HUES48 (cell line): ENCODE measurements around the gene HOXB8.

ENCODE experiments used
- H3K27ac ChIP-seq: one replicate; pipeline ENCODE4 v1.7.0; 2013; ENCODE audit warnings: low read depth, low read length, inconsistent platforms
- H3K27me3 ChIP-seq: 2 replicates; pipeline ENCODE4 v1.6.1; 2013; ENCODE audit warnings: mild to moderate bottlenecking, low read length; ENCODE audit not compliant: control insufficient read depth, insufficient read depth
- H3K36me3 ChIP-seq: 2 replicates; pipeline ENCODE4 v1.6.1; 2013; ENCODE audit warnings: low read length; ENCODE audit not compliant: control insufficient read depth, insufficient read depth
- H3K4me1 ChIP-seq: 2 replicates; pipeline ENCODE4 v1.6.1; 2013; ENCODE audit warnings: mild to moderate bottlenecking, low read length; ENCODE audit not compliant: control insufficient read depth, insufficient read depth
- H3K4me3 ChIP-seq: 2 replicates; pipeline ENCODE4 v1.5.1; 2013; ENCODE audit warnings: mild to moderate bottlenecking, low read depth, low read length
- H3K9ac ChIP-seq: 2 replicates; pipeline ENCODE4 v1.6.1; 2013; ENCODE audit warnings: mild to moderate bottlenecking, low read depth, low read length, moderate library complexity
- H3K9me3 ChIP-seq: 2 replicates; pipeline ENCODE4 v1.6.1; 2013; ENCODE audit warnings: low read length; ENCODE audit not compliant: control insufficient read depth, insufficient read depth

The HOXB8 gene

DNA sequence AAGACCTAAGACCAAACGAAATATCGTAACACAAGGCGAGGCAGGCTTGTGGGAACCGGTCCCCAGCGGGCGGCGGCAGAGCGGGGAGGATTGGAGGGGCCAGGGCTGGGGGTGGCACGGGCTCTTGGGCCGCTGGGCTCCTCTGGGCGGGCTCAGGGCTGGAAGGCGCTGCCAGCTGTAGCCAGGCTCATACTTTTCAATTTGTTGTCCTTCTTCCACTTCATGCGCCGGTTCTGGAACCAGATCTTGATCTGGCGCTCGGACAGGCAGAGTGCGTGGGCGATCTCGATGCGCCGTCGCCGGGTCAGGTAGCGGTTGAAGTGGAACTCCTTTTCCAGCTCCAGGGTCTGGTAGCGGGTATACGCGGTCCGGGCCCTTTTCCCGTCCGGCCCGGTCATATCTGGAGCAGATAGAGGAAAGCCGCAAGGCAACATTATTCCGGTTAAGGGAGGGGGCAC, 23.0 kb downstream of the HOXB8 start:
- no peak overlapping the region for H3K9ac ChIP-seq
- peaks cover 9% of the 10 kb centered on the region for H3K4me1 ChIP-seq
- no peak overlapping the region for H3K27ac ChIP-seq
- H3K4me3 ChIP-seq: no peak overlapping the region
- peaks cover 100% of the 10 kb centered on the region for H3K27me3 ChIP-seq
- no peaks in the 10 kb centered on the region for H3K9me3 ChIP-seq
- H3K36me3 ChIP-seq: no peaks in the 10 kb centered on the region

GRCh38 chr17:48591255-48592056, 23.6 kb downstream of the HOXB8 start:
- Histone ChIP-seq H3K9ac (no peak overlapping the region), H3K36me3 (no peaks in the 10 kb centered on the region), H3K9me3 (no peaks in the 10 kb centered on the region), H3K27me3 (peaks cover 100% of the 10 kb centered on the region), H3K4me3 (no peak overlapping the region), H3K4me1 (peaks cover 9% of the 10 kb centered on the region), H3K27ac (no peak overlapping the region)

- Histone ChIP-seq H3K4me3 (no peak overlapping the region), H3K9me3 (no peaks in the 10 kb centered on the region), H3K9ac (no peak overlapping the region), H3K27me3 (peaks cover 100% of the 10 kb centered on the region), H3K36me3 (no peaks in the 10 kb centered on the region), H3K27ac (no peak overlapping the region), H3K4me1 (peaks cover 9% of the 10 kb centered on the region)
These were observed 24.4 kb downstream of the HOXB8 start for GRCh38 chr17:48590607-48591161.

DNA sequence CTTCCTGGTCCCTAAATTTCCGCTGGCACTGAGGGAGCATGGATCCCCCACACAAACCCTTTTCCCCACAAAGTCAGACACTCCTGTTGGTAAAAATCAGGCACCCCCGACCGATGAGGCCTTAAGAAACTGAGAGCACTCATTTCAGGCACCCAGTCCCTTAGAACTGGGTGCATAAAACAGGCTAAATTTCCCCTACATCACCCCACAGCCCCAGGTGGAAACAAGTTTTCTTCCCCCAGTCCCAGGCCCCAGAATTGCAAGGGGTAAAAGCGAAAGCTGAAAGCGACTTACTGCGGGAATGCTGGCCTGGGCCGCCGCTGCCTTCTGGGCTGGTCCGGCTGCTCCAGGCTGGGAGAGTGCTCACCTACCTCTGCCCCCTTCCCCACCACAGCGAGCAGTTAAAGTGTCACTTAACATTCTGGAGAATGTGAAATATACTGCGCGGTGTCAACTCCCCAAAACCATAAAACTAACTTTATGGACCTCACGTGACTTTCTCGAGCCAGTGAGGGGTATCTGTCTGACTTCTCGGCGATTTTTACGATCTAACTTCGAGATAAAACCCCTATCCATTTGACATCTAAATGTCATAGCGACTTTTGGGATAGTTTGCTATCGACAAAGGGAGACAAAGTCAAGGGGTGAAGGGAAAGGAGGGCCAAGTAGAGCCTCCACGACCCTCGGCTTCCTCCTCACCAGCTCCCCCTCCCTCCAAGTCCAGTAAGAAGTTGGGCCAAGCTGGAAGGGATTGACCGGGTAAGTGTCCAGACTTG, 25.1 kb downstream of the HOXB8 start, which contains the start of gene HOXB3:
Gene HOXB3, minus strand, starts transcription at position 411 of the 776 bp plus-strand sequence. CDS start 37,767 bp downstream, outside the sequence.
- Histone ChIP-seq H3K27ac (no peak within 1 kb of the TSS), H3K4me3 (no peak within 1 kb of the TSS), H3K36me3 (no peaks in the 10 kb centered on the region), H3K9ac (no peak within 1 kb of the TSS), H3K9me3 (no peaks in the 10 kb centered on the region), H3K4me1 (peaks cover 9% of the 10 kb centered on the region), H3K27me3 (peaks cover 100% of the 10 kb centered on the region)

GRCh38 chr17:48589060-48589830, 25.8 kb downstream of the HOXB8 start:
- Histone ChIP-seq H3K9ac (no peak overlapping the region), H3K9me3 (no peaks in the 10 kb centered on the region), H3K27me3 (peaks cover 100% of the 10 kb centered on the region), H3K4me3 (no peak overlapping the region), H3K36me3 (no peaks in the 10 kb centered on the region), H3K27ac (no peak overlapping the region), H3K4me1 (peaks cover 5% of the 10 kb centered on the region)

- Histone ChIP-seq H3K4me3 (no peak overlapping the region), H3K27ac (no peak overlapping the region), H3K4me1 (0 out of 2 replicates have a peak, but pooled peaks cover 2% of the 10 kb centered on the region), H3K9ac (no peak overlapping the region), H3K27me3 (peaks cover 100% of the 10 kb centered on the region), H3K9me3 (no peaks in the 10 kb centered on the region), H3K36me3 (no peaks in the 10 kb centered on the region)
These were observed 26.6 kb downstream of the HOXB8 start for GRCh38 chr17:48588528-48588927.

DNA sequence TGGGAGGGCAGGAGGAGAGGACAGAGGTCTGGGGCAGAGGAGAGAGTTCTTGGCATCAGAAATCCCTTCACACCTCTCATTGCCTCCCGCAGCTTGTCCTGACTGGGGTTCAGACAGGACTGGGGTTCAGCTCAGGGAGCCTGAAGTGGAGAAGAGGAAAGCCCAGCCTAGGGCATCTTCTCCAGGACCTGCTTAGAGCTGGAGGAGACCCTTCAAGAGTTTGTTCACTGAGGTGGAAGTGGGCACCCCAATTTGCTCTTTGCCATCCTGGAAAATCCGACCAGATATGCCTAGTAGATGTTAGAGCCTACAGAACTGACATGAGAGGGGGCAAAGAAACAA, 27.0 kb downstream of the HOXB8 start:
- no peak overlapping the region for H3K9ac ChIP-seq
- H3K27ac ChIP-seq: no peak overlapping the region
- H3K9me3 ChIP-seq: no peaks in the 10 kb centered on the region
- H3K4me3 ChIP-seq: no peak overlapping the region
- H3K27me3 ChIP-seq: peaks cover 100% of the 10 kb centered on the region
- no peaks in the 10 kb centered on the region for H3K36me3 ChIP-seq
- H3K4me1 ChIP-seq: no peaks in the 10 kb centered on the region

DNA sequence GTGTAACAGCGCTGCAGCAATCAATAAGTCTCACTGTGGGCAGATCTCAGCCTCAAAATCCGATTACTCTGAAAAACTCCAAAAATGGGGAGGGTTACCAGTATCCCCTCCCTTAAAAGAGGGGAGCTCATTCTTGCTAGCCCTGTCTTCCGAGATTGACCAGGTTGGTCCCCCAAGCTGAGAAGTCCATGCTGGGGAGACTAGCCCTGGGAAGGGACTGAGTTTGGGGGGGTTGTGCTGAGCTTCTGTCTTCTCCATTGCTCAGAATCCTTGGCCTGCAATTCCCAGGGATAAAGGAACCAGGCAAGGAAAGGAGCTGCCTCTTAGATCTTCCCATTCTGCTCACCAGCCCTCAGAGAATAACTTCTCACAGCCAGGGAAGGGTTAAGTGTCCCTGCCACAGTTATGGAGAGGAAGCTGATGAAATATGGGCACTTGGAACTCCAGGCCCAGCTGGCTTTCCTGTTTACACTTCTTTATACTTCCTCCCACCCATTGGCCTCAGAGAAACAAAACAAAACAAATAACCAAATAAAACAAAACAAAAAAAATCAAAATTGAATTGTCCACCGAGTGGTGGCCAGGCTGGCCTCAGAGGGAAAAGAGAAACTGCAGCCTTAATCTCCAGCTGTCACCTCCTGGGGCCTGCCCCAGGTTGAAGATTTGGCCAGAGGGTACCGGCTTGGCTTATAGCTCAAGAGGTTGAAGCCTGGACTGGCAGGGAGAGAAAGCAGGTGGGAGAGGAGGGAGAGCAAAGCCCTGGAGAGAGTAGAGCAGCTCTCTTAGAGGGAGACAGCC, 27.6 kb downstream of the HOXB8 start:
- Histone ChIP-seq H3K27me3 (peaks cover 100% of the 10 kb centered on the region), H3K27ac (no peak overlapping the region), H3K4me3 (no peak overlapping the region), H3K4me1 (no peaks in the 10 kb centered on the region), H3K36me3 (no peaks in the 10 kb centered on the region), H3K9ac (no peak overlapping the region), H3K9me3 (no peaks in the 10 kb centered on the region)

GRCh38 chr17:48586355-48587258, 28.5 kb downstream of the HOXB8 start:
- no peak overlapping the region for H3K9ac ChIP-seq
- H3K27me3 ChIP-seq: peaks cover 100% of the 10 kb centered on the region

More at GRCh38 chr17:48586355-48587258, 28.5 kb downstream of the HOXB8 start:
- Histone ChIP-seq H3K36me3 (no peaks in the 10 kb centered on the region), H3K4me3 (no peak overlapping the region), H3K4me1 (no peaks in the 10 kb centered on the region), H3K27ac (no peak overlapping the region), H3K9me3 (no peaks in the 10 kb centered on the region)
